RWPE2 (cell line): ENCODE results near the gene BAIAP2L1.

ENCODE experiments used
- ATAC-seq: fragments of 200-7000 bp; cut with Tn5 transposase; 3 replicates; pipeline ENCODE4 v1.9.1; 2021; ENCODE audit warnings: low read depth
- DNase-seq: peaks from one replicate; pipeline ENCODE4 v3.0.0-alpha.2; 2020; ENCODE audit warnings: low spot score
- H3K27ac ChIP-seq: fragments of 450-650 bp; 2 replicates; pipeline ENCODE4 v1.5.1; 2017; ENCODE audit warnings: mild to moderate bottlenecking; ENCODE audit not compliant: poor library complexity, severe bottlenecking
- H3K27me3 ChIP-seq: fragments of 250-450 bp; sonication (Bioruptor Pico); 2 replicates; pipeline ENCODE4 v1.5.1; 2021; ENCODE audit warnings: mild to moderate bottlenecking, moderate library complexity; ENCODE audit not compliant: insufficient read depth, poor library complexity, severe bottlenecking
- H3K36me3 ChIP-seq: fragments of 250-450 bp; sonication (Bioruptor Pico); 2 replicates; pipeline ENCODE4 v1.5.1; 2020; ENCODE audit warnings: low read depth, mild to moderate bottlenecking, moderate library complexity
- H3K4me1 ChIP-seq: fragments of 250-450 bp; sonication (Bioruptor Pico); 2 replicates; pipeline ENCODE4 v1.5.1; 2021; ENCODE audit warnings: mild to moderate bottlenecking, moderate library complexity; ENCODE audit not compliant: insufficient read depth, poor library complexity, severe bottlenecking
- H3K4me3 ChIP-seq: fragments of 250-450 bp; sonication (Bioruptor Pico); 2 replicates; pipeline ENCODE4 v1.5.1; 2021; ENCODE audit warnings: mild to moderate bottlenecking, moderate library complexity; ENCODE audit not compliant: severe bottlenecking
- H3K9me3 ChIP-seq: fragments of 250-450 bp; sonication (Bioruptor Pico); 2 replicates; pipeline ENCODE4 v1.5.1; 2021; ENCODE audit warnings: mild to moderate bottlenecking, moderate library complexity; ENCODE audit not compliant: severe bottlenecking
- TF ChIP-seq, protein P1 (sequence below): fragments of 450-650 bp; IDR thresholded peaks from one replicate; pipeline ENCODE4 v1.5.1; 2017; ENCODE audit warnings: mild to moderate bottlenecking, moderate library complexity; ENCODE audit not compliant: poor library complexity, severe bottlenecking

Gene BAIAP2L1

DNA sequence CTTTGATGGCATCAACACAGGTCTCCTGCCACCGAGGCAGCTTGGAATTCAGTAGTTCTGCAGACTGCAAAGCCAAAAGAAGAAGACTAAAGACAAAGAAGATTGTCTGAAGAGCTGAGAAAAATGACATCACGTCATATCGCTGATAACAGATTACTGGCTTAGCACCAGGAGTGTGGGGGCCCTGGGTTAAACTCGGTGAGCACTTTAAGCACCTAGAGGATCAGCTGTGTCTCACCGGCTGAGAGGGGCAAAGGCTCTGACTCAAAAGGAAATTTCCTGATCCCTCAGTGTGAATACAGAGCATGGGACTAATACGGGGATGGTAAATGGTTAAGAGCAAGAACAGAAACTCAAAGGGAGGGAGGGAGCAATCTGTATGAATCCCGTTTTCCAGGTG lies 88.7 kb downstream of the BAIAP2L1 start:
- peaks cover 89% of the 10 kb centered on the region for H3K36me3 ChIP-seq
- TF ChIP-seq, protein P1, sequence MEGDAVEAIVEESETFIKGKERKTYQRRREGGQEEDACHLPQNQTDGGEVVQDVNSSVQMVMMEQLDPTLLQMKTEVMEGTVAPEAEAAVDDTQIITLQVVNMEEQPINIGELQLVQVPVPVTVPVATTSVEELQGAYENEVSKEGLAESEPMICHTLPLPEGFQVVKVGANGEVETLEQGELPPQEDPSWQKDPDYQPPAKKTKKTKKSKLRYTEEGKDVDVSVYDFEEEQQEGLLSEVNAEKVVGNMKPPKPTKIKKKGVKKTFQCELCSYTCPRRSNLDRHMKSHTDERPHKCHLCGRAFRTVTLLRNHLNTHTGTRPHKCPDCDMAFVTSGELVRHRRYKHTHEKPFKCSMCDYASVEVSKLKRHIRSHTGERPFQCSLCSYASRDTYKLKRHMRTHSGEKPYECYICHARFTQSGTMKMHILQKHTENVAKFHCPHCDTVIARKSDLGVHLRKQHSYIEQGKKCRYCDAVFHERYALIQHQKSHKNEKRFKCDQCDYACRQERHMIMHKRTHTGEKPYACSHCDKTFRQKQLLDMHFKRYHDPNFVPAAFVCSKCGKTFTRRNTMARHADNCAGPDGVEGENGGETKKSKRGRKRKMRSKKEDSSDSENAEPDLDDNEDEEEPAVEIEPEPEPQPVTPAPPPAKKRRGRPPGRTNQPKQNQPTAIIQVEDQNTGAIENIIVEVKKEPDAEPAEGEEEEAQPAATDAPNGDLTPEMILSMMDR = no peak
- H3K27ac ChIP-seq = no peak overlapping the region
- no peak overlapping the region for H3K4me3 ChIP-seq
- H3K4me1 ChIP-seq = no peaks in the 10 kb centered on the region
- DNase-seq (no peak), ATAC-seq (no peak)
- no peaks in the 10 kb centered on the region for H3K27me3 ChIP-seq
- no peaks in the 10 kb centered on the region for H3K9me3 ChIP-seq

DNA sequence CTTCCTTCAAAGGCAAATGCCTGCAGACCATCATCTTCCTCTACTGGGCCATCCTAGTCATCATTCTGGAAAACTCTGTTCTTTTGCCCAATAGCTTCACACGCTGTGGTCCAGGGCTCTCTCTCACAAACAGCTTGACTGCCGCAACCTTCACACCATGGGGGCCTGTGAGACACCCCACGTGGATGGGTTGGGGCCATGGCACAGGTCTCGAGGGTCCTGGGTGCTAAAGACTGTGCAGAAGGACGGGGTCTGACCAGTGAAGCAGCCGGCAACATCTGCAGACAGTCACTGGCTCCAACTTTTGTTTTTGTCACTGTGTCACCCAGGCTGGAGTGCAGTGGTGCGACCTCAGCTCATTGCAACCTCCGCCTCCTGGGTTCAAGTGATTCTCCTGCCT lies 91.3 kb downstream of the BAIAP2L1 start:
- DNase-seq (no peak), ATAC-seq (no peak)
- H3K4me3 ChIP-seq = no peak overlapping the region
- peaks cover 87% of the 10 kb centered on the region for H3K36me3 ChIP-seq
- no peaks in the 10 kb centered on the region for H3K4me1 ChIP-seq
- H3K27me3 ChIP-seq = no peaks in the 10 kb centered on the region
- TF ChIP-seq, protein P1 = no peak
- H3K9me3 ChIP-seq = no peaks in the 10 kb centered on the region
- no peak overlapping the region for H3K27ac ChIP-seq

DNA sequence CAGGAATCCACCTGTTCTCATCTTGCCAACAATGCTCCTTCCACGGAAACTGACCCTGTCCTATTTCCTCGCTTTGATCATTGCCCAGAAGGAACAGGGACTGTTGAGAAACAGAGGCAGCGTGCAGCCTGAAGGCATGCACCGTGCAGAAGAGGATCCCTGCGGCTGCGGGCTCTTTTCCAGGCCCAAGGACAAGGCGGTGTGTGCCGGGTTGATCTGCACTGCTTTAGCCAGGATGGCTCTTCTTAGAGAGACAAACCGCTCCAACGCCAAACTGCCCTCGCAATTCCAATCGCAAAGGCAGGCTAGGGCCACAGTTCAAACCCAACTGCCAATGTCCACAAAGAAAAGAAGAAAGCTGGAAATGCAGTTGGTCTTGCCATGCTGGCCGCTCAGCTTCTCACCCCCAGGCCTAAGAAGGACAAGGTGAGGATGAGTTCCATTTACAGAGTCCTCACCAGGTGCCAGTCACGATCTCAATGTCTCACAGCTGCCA lies 92.9 kb downstream of the BAIAP2L1 start:
- DNase-seq = no peak
- H3K4me3 ChIP-seq = no peak overlapping the region

DNA sequence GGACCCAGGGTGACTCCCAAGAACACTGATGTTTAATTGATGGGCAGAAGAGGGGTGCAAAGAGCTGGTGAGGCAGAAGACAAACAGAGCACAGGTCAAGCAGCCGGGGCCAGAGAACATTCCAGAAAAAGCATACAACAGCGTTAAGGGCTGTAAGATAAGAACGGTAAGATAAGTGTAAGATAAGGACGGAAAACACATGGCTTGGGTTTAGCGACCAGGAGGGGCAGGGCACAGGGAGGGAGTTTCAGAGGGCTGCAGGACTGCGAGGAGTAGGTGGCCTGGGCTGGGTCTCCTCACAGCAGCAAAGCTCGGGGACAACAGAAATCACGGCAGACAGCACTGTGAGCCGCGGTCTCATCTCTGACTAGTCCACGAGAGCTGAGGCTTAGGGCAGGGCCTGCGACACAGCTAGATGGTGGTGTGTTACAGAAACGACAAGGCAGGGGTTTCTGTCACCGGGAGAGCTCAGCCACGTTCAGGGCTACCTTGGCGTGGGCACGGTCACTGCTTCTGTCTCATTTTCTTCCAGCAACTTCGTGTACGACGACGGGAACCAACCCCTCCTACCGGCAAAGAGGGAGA lies 94.8 kb downstream of the BAIAP2L1 start:
- H3K9me3 ChIP-seq = no peaks in the 10 kb centered on the region
- TF ChIP-seq, protein P1 = no peak
- H3K27me3 ChIP-seq = no peaks in the 10 kb centered on the region
- no peak overlapping the region for H3K27ac ChIP-seq
- no peak for DNase-seq
- no peaks in the 10 kb centered on the region for H3K4me1 ChIP-seq
- no peak for ATAC-seq
- H3K4me3 ChIP-seq = no peak overlapping the region
- peaks cover 90% of the 10 kb centered on the region for H3K36me3 ChIP-seq

More for the DNA sequence above, 92.9 kb downstream of the BAIAP2L1 start:
- Histone ChIP-seq H3K27ac (no peak overlapping the region), H3K4me1 (no peaks in the 10 kb centered on the region), H3K9me3 (no peaks in the 10 kb centered on the region), H3K27me3 (no peaks in the 10 kb centered on the region), H3K36me3 (peaks cover 89% of the 10 kb centered on the region)
- TF ChIP-seq, protein P1 = no peak
- ATAC-seq = no peak

DNA sequence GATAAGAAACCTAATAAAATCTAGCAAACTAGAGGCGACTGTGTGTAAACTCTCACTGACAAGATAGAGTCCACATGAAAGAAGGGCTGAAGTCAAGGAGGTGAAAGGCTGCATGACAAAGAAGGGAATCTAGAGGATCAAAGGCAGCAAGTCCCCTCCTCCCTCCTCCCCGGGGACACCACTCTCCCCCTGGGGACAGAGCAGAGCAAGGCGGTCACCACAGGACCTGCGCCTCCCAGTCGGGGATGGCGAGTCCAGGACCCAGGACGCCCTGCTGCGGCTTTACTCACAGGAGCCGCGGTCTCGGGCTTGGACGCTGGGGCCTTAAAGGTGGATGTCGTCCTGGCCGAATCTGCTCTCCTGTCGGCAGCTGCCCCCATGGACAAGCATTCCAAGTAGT lies 97.0 kb downstream of the BAIAP2L1 start:
- no peaks in the 10 kb centered on the region for H3K4me1 ChIP-seq
- no peaks in the 10 kb centered on the region for H3K9me3 ChIP-seq
- H3K4me3 ChIP-seq = no peak overlapping the region
- no peaks in the 10 kb centered on the region for H3K27me3 ChIP-seq
- peaks cover 83% of the 10 kb centered on the region for H3K36me3 ChIP-seq
- DNase-seq = no peak
- TF ChIP-seq, protein P1 = no peak
- no peak for ATAC-seq
- H3K27ac ChIP-seq = no peak overlapping the region
